Measurements from ENCODE around the gene TOE1. TPM values are rescaled to one million over a fixed set of nuclear protein-coding genes. Genes with fewer than 3 reads are reported as not detected.

Gene TOE1
- total and polyA plus RNA-seq, 2 of the 8 experiments (the other 6 are each of a cell fraction or from before 2014, with no cell fraction given): 15.2 to 25.8 TPM

GRCh38 chr1:45380730-45381129 lies 40.8 kb downstream of the TOE1 start:
- no peak overlapping the region for H3K4ac ChIP-seq (replicated peaks; ENCODE audit: insufficient read length, low read depth, low read length)
- H3K56ac ChIP-seq (replicated peaks; ENCODE audit: insufficient read length, low read depth, low read length): no peak overlapping the region
- H4K20me1 ChIP-seq (replicated peaks in 1 of 2; ENCODE audit: control insufficient read depth in 1 of 2, insufficient read depth in 2 of 2, low read length in 2 of 2): no peaks in the 10 kb centered on the region
- H3K4me3 ChIP-seq (ENCODE audit: extremely low read depth in 1 of 4, insufficient read depth in 2 of 4, low read depth in 3 of 4, low read length in 4 of 4): no peak overlapping the region
- no peak overlapping the region for H3K27ac ChIP-seq (ENCODE audit: low read depth, low read length)
- no peaks in the 10 kb centered on the region for H3K79me1 ChIP-seq (ENCODE audit: low read depth, low read length)
- ChIA-PET POLR2A (ENCODE audit: partially characterized antibody) (no interaction called here), CTCF (ENCODE audit: partially characterized antibody) (interaction anchor here (2.0 kb wide), 1 partner anchor 9 kb away, joined by 5 read pairs; no protein-coding TSS in a partner anchor)
- WGBS, 2 experiments (ENCODE audit: extremely low coverage in 1 of 2, insufficient coverage in 1 of 2, insufficient read length in 1 of 2, insufficient replicate concordance in 2 of 2, low coverage in 1 of 2, low lambda C conversion rate in 2 of 2, missing lambda C conversion rate in 1 of 2): 93% methylated on average over 1 of the region's 1 CpG; no CpG with 5 or more reads in 1 of the 2 experiments
- H3K27me3 ChIP-seq (replicated peaks in 1 of 4; ENCODE audit: control insufficient read depth in 3 of 4, extremely low read depth in 1 of 4, insufficient read depth in 3 of 4, low read length in 3 of 4): no peaks in the 10 kb centered on the region
- no peak overlapping the region for H2BK12ac ChIP-seq (ENCODE audit: low read depth, low read length)
- no peak overlapping the region for H4K5ac ChIP-seq (ENCODE audit: insufficient read length, low read depth, low read length)
- H3K4me1 ChIP-seq (replicated peaks in 1 of 4; ENCODE audit: control insufficient read depth in 3 of 4, insufficient read depth in 4 of 4, low read length in 3 of 4): no peaks in the 10 kb centered on the region
- H2BK20ac ChIP-seq (ENCODE audit: low read length): no peak overlapping the region
- no peaks in the 10 kb centered on the region for H3K9me3 ChIP-seq (ENCODE audit: insufficient read depth in 2 of 2, low read depth in 1 of 2, low read length in 1 of 2)
- H4K91ac ChIP-seq (replicated peaks; ENCODE audit: insufficient read length, low read length): no peak overlapping the region
- DNase-seq (ENCODE audit: low read depth in 1 of 2, low spot score in 2 of 2) (no peak), FAIRE-seq (no peak)
- H2BK15ac ChIP-seq (ENCODE audit: low read length): no peak overlapping the region
- H2BK120ac ChIP-seq (replicated peaks; ENCODE audit: low read depth, low read length): no peak overlapping the region
- H2AFZ ChIP-seq (ENCODE audit: low read length): no peak overlapping the region
- no peak overlapping the region for H2AK5ac ChIP-seq (ENCODE audit: low read depth, low read length)
- H3K36me3 ChIP-seq (ENCODE audit: control insufficient read depth in 2 of 4, insufficient read depth in 4 of 4, low read length in 3 of 4): no peaks in the 10 kb centered on the region
- no peak overlapping the region for H2BK5ac ChIP-seq (ENCODE audit: low read depth, low read length)
- no peak overlapping the region for H4K8ac ChIP-seq (ENCODE audit: extremely low read depth, insufficient read depth, low read length)
- no peak overlapping the region for H3K4me2 ChIP-seq (ENCODE audit: insufficient read depth in 1 of 2, low read depth in 2 of 2, low read length in 2 of 2)
- H3K79me2 ChIP-seq (ENCODE audit: control insufficient read depth in 1 of 2, insufficient read depth in 2 of 2, low read length in 2 of 2): no peaks in the 10 kb centered on the region
- H3K23me2 ChIP-seq (ENCODE audit: low read depth, low read length): no peaks in the 10 kb centered on the region
- no peak overlapping the region for H3K9ac ChIP-seq (replicated peaks in 1 of 4; ENCODE audit: extremely low read depth in 1 of 4, low read depth in 3 of 4, low read length in 3 of 4)
- no peak overlapping the region for H3K14ac ChIP-seq (ENCODE audit: insufficient read length)
- H3K18ac ChIP-seq (ENCODE audit: extremely low read depth, low read length): no peak overlapping the region
- no peak overlapping the region for H3K23ac ChIP-seq (ENCODE audit: insufficient read length)
- no peak for TF ChIP-seq ZNF274 (IDR thresholded peaks at IDR 0.05; ENCODE audit: borderline replicate concordance, extremely low read depth, low read length)
- no peak for TF ChIP-seq CEBPB (IDR thresholded peaks at IDR 0.05; ENCODE audit: low read depth, low read length)
- TF ChIP-seq TEAD4 (IDR thresholded peaks at IDR 0.05; ENCODE audit: low read depth, low read length): no peak
- TF ChIP-seq HDAC2 (IDR thresholded peaks at IDR 0.05; ENCODE audit: borderline replicate concordance in 1 of 2, low read depth in 2 of 2, low read length in 2 of 2): no peak
- no peak for TF ChIP-seq CHD2 (IDR thresholded peaks at IDR 0.05; ENCODE audit: low read length)
- TF ChIP-seq SP2 (IDR thresholded peaks at IDR 0.05; ENCODE audit: low read length): no peak
- TF ChIP-seq BRCA1 (IDR thresholded peaks at IDR 0.05; ENCODE audit: low read depth, low read length): no peak
- no peak for TF ChIP-seq RNF2 (IDR thresholded peaks at IDR 0.05; ENCODE audit: borderline replicate concordance, low read depth, low read length, missing control alignments, poor library complexity, severe bottlenecking)
- TF ChIP-seq RXRA (IDR thresholded peaks at IDR 0.05; ENCODE audit: insufficient read depth, low read depth, low read length): no peak
- TF ChIP-seq YY1 (IDR thresholded peaks at IDR 0.05; ENCODE audit: low read depth, low read length): no peak
- TF ChIP-seq KDM1A (IDR thresholded peaks at IDR 0.05; ENCODE audit: borderline replicate concordance, low read length): no peak
- TF ChIP-seq CTBP2 (IDR thresholded peaks at IDR 0.05; ENCODE audit: borderline replicate concordance, insufficient read depth, insufficient read length, low read length): no peak
- TF ChIP-seq TCF12 (IDR thresholded peaks at IDR 0.05; ENCODE audit: low read depth, low read length): no peak
- no peak for TF ChIP-seq KDM5A (IDR thresholded peaks at IDR 0.05; ENCODE audit: low read length)
- TF ChIP-seq RFX5 (IDR thresholded peaks at IDR 0.05; ENCODE audit: borderline replicate concordance, low read depth, low read length): no peak
- TF ChIP-seq POLR2A (IDR thresholded peaks at IDR 0.05; ENCODE audit: control extremely low read depth in 1 of 2, low read depth in 2 of 2, low read length in 2 of 2): no peak
